ENCODE measurements around the gene ACOT13.
"Not testable (repeated sequence)": the region's sequence is repeated elsewhere in the genome, so short reads cannot be mapped to it uniquely, and the experiment has no call there.

The ACOT13 gene

GRCh38 chr6:24632573-24632972 is 34.3 kb upstream of the ACOT13 start:
- no peak overlapping the region for H3K4me3 ChIP-seq (ENCODE audit: low read depth, low read length)
- TF ChIP-seq CTCF (IDR thresholded peaks at IDR 0.05; ENCODE audit: control insufficient read depth, extremely low read depth, insufficient read depth) = no peak
- DNase-seq (ENCODE audit: low read depth) = no peak

GRCh38 chr6:24636681-24637080 is 30.2 kb upstream of the ACOT13 start:
- no peak for DNase-seq (ENCODE audit: low read depth)
- no peak overlapping the region for H3K4me3 ChIP-seq (ENCODE audit: low read depth, low read length)
- no peak for TF ChIP-seq CTCF (IDR thresholded peaks at IDR 0.05; ENCODE audit: control insufficient read depth, extremely low read depth, insufficient read depth)

- no peak for DNase-seq (ENCODE audit: low read depth)
- H3K4me3 ChIP-seq (ENCODE audit: low read depth, low read length) = no peak overlapping the region
- no peak for TF ChIP-seq CTCF (IDR thresholded peaks at IDR 0.05; ENCODE audit: control insufficient read depth, extremely low read depth, insufficient read depth)
Measured at GRCh38 chr6:24640166-24640565, 26.7 kb upstream of the ACOT13 start.

- H3K4me3 ChIP-seq (ENCODE audit: low read depth, low read length); DNase-seq (ENCODE audit: low read depth): not testable (repeated sequence)
Measured at GRCh38 chr6:24640631-24641030, 26.2 kb upstream of the ACOT13 start.

GRCh38 chr6:24642061-24642460 is 24.8 kb upstream of the ACOT13 start:
- no peak overlapping the region for H3K4me3 ChIP-seq (ENCODE audit: low read depth, low read length)
- TF ChIP-seq CTCF (IDR thresholded peaks at IDR 0.05; ENCODE audit: control insufficient read depth, extremely low read depth, insufficient read depth) = no peak
- no peak for DNase-seq (ENCODE audit: low read depth)

GRCh38 chr6:24643920-24644319 is 23.0 kb upstream of the ACOT13 start:
- no peak for DNase-seq (ENCODE audit: low read depth)
- no peak overlapping the region for H3K4me3 ChIP-seq (ENCODE audit: low read depth, low read length)
- TF ChIP-seq CTCF (IDR thresholded peaks at IDR 0.05; ENCODE audit: control insufficient read depth, extremely low read depth, insufficient read depth) = no peak

GRCh38 chr6:24644377-24644776 is 22.5 kb upstream of the ACOT13 start:
- no peak overlapping the region for H3K4me3 ChIP-seq (ENCODE audit: low read depth, low read length)
- no peak for TF ChIP-seq CTCF (IDR thresholded peaks at IDR 0.05; ENCODE audit: control insufficient read depth, extremely low read depth, insufficient read depth)
- DNase-seq (ENCODE audit: low read depth) = no peak

GRCh38 chr6:24646771-24647170 is 20.1 kb upstream of the ACOT13 start:
- no peak for TF ChIP-seq CTCF (IDR thresholded peaks at IDR 0.05; ENCODE audit: control insufficient read depth, extremely low read depth, insufficient read depth)
- peak; percentile 15 for DNase-seq (ENCODE audit: low read depth)
- H3K4me3 ChIP-seq (ENCODE audit: low read depth, low read length) = no peak overlapping the region

All from LNCaP clone FGC (cell line).